ENCODE data around the gene CTDP1.

DNA sequence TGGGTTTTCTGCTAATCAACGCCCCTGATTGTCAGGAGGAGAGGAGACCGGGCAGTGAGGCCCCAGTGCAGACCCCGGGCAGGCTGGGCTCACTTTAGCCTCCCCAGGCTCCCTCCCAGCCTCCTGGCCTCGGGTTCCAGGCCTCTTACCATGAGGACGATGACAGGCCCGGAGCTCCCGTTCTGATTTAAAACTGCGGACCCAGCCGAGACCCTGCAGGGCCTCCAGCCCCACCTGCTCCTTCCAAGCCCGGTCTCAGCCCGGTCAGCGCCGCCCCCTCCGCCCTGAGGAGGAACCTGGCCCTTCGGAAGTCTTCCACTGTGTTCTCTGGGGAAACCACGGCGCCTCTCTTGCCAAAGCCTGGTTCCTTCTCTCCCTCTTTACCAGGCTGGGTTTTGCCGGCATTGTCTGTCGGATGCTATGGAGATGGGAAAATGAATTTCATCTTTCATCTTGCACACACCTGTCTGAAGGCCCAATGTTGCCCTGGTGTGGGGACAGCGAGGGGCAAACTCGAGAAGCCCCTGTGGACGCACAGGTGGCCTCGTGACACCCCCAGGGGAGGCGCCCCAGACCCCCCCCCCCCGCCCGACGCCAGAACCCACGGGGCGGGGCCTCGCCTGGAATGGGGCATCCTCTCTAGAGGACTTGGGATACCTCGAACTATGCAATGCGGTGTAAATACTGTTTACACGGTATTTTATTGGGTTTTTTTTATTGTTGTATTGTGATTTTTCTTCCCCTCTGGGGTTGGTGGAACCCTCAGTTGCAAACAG, 37.7 kb upstream of the CTDP1 start:
- TF ChIP-seq, protein P1, sequence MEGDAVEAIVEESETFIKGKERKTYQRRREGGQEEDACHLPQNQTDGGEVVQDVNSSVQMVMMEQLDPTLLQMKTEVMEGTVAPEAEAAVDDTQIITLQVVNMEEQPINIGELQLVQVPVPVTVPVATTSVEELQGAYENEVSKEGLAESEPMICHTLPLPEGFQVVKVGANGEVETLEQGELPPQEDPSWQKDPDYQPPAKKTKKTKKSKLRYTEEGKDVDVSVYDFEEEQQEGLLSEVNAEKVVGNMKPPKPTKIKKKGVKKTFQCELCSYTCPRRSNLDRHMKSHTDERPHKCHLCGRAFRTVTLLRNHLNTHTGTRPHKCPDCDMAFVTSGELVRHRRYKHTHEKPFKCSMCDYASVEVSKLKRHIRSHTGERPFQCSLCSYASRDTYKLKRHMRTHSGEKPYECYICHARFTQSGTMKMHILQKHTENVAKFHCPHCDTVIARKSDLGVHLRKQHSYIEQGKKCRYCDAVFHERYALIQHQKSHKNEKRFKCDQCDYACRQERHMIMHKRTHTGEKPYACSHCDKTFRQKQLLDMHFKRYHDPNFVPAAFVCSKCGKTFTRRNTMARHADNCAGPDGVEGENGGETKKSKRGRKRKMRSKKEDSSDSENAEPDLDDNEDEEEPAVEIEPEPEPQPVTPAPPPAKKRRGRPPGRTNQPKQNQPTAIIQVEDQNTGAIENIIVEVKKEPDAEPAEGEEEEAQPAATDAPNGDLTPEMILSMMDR (IDR thresholded peaks at IDR 0.05) = no peak
- TF ChIP-seq POLR2A (IDR thresholded peaks at IDR 0.05) = no peak

Data from body of pancreas (tissue), 4 donors.